ENCODE data around the gene TIE1. TPM values are rescaled to one million over a fixed set of nuclear protein-coding genes. Genes with fewer than 3 reads are reported as not detected.

The TIE1 gene
- total and polyA plus RNA-seq, 3 donors from 2014 or later, result 10.5 to 16.8 (median 10.9) TPM

- peaks cover 18% of the 10 kb centered on the region for H3K4me1 ChIP-seq
- no peak overlapping the region for H3K27ac ChIP-seq
- H3K36me3 ChIP-seq (ENCODE audit: low read depth, missing control alignments), result no peaks in the 10 kb centered on the region
- no peak for DNase-seq
- H3K9me3 ChIP-seq, result no peaks in the 10 kb centered on the region
- no peak for TF ChIP-seq POLR2A (IDR thresholded peaks at IDR 0.05)
- TF ChIP-seq, protein P1, sequence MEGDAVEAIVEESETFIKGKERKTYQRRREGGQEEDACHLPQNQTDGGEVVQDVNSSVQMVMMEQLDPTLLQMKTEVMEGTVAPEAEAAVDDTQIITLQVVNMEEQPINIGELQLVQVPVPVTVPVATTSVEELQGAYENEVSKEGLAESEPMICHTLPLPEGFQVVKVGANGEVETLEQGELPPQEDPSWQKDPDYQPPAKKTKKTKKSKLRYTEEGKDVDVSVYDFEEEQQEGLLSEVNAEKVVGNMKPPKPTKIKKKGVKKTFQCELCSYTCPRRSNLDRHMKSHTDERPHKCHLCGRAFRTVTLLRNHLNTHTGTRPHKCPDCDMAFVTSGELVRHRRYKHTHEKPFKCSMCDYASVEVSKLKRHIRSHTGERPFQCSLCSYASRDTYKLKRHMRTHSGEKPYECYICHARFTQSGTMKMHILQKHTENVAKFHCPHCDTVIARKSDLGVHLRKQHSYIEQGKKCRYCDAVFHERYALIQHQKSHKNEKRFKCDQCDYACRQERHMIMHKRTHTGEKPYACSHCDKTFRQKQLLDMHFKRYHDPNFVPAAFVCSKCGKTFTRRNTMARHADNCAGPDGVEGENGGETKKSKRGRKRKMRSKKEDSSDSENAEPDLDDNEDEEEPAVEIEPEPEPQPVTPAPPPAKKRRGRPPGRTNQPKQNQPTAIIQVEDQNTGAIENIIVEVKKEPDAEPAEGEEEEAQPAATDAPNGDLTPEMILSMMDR (IDR thresholded peaks at IDR 0.05), result no peak
- WGBS, 2 donors, result 82 to 84% methylated on average over 4 of the region's 4 CpGs
- no peak overlapping the region for H3K4me3 ChIP-seq
- no peaks in the 10 kb centered on the region for H3K27me3 ChIP-seq
- intact Hi-C loops (cut with DNase I; ENCODE audit: low total_unique reads), result no loop called here
Observed at GRCh38 chr1:43370564-43370963, 69.8 kb downstream of the TIE1 start.

DNA sequence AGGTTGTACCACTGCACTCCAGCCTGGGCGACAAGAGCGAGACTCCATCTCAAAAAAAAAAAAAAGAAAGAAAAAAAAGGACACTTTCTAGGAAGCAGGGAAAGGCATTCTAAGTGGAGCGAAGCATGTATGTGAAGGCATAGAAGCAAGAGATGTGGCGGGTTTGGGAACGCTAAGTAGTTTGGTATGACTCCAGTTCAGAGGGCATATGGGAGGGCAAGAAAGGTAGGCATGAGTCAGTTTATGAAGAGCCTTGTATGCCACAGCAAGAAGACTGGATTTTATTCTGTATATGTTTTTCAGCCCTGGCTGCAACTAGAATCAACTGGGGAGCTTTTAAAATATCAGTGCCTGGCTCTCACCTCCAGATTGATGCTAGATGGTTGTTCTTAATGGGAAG is 71.4 kb downstream of the TIE1 start:
- no peaks in the 10 kb centered on the region for H3K27me3 ChIP-seq
- intact Hi-C loops (cut with DNase I; ENCODE audit: low total_unique reads), result no loop called here
- H3K9me3 ChIP-seq, result no peaks in the 10 kb centered on the region
- no peaks in the 10 kb centered on the region for H3K36me3 ChIP-seq (ENCODE audit: low read depth, missing control alignments)
- TF ChIP-seq POLR2A (IDR thresholded peaks at IDR 0.05), result no peak
- TF ChIP-seq, protein P1 (IDR thresholded peaks at IDR 0.05), result no peak
- DNase-seq, result no peak
- 87 to 92% methylated on average over 5 of the region's 5 CpGs for WGBS, 2 donors
- no peak overlapping the region for H3K4me3 ChIP-seq
- peaks cover 7% of the 10 kb centered on the region for H3K4me1 ChIP-seq
- H3K27ac ChIP-seq, result no peak overlapping the region

Small RNA genes within 50 kb of the gene (microRNA-seq; reads per million reads assigned to microRNA genes)
- 3.5 to 4.2 reads per million in 2 donors for gene MIR6734 (ENCODE audit: borderline number of aligned reads in 2 of 2, borderline replicate concordance in 1 of 2)

Other genes with a start within 250 kb of the TIE1 start
- gene EBNA1BP2, start 128.7 kb upstream of the TIE1 start, total RNA-seq, result 10 to 100 TPM; 74.0 to 81.7 TPM
- 87.9 TPM for gene EBNA1BP2, start 128.7 kb upstream of the TIE1 start, polyA plus RNA-seq (ENCODE audit: insufficient read depth, low read depth, low replicate concordance)
- 10 to 100 TPM; 16.6 to 22.9 TPM for gene CFAP57, start 128.7 kb upstream of the TIE1 start, total RNA-seq
- 38.7 TPM for gene CFAP57, start 128.7 kb upstream of the TIE1 start, polyA plus RNA-seq (ENCODE audit: insufficient read depth, low read depth, low replicate concordance)
- 1 to 10 TPM in 1 of 2 donors, under 1 TPM in 1; 0.71 to 2.0 TPM for gene TMEM125, start 31.0 kb upstream of the TIE1 start, total RNA-seq
- gene TMEM125, start 31.0 kb upstream of the TIE1 start, polyA plus RNA-seq (ENCODE audit: insufficient read depth, low read depth, low replicate concordance), result 2.2 TPM
- gene C1orf210, start 15.4 kb upstream of the TIE1 start, total RNA-seq, result under 1 TPM in 1 of 2 donors, not detected in 1; 0.25 TPM
- gene C1orf210, start 15.4 kb upstream of the TIE1 start, polyA plus RNA-seq (ENCODE audit: insufficient read depth, low read depth, low replicate concordance), result 0.71 TPM
- gene MPL, start 36.8 kb downstream of the TIE1 start, total RNA-seq, result under 1 TPM; 0.47 to 0.56 TPM
- gene MPL, start 36.8 kb downstream of the TIE1 start, polyA plus RNA-seq (ENCODE audit: insufficient read depth, low read depth, low replicate concordance), result 0.32 TPM
- 10 to 100 TPM; 44.7 to 48.6 TPM for gene CDC20, start 58.0 kb downstream of the TIE1 start, total RNA-seq
- gene CDC20, start 58.0 kb downstream of the TIE1 start, polyA plus RNA-seq (ENCODE audit: insufficient read depth, low read depth, low replicate concordance), result 135 TPM
- gene ELOVL1, start 67.0 kb downstream of the TIE1 start, total RNA-seq, result 10 to 100 TPM; 30.6 to 40.1 TPM
- gene ELOVL1, start 67.0 kb downstream of the TIE1 start, polyA plus RNA-seq (ENCODE audit: insufficient read depth, low read depth, low replicate concordance), result 51.5 TPM
- gene MED8, start 88.8 kb downstream of the TIE1 start, total RNA-seq, result 10 to 100 TPM; 43.2 to 49.4 TPM
- gene MED8, start 88.8 kb downstream of the TIE1 start, polyA plus RNA-seq (ENCODE audit: insufficient read depth, low read depth, low replicate concordance), result 46.5 TPM
- 100 to 1,000 TPM in 1 of 2 donors, 10 to 100 TPM in 1; 90.1 to 115 TPM for gene SZT2, start 88.9 kb downstream of the TIE1 start, total RNA-seq
- 40.0 TPM for gene SZT2, start 88.9 kb downstream of the TIE1 start, polyA plus RNA-seq (ENCODE audit: insufficient read depth, low read depth, low replicate concordance)
- 10 to 100 TPM; 21.2 to 35.5 TPM for gene HYI, start 152.9 kb downstream of the TIE1 start, total RNA-seq
- 20.1 TPM for gene HYI, start 152.9 kb downstream of the TIE1 start, polyA plus RNA-seq (ENCODE audit: insufficient read depth, low read depth, low replicate concordance)
- 10 to 100 TPM; 43.1 to 45.4 TPM for gene PTPRF, start 229.9 kb downstream of the TIE1 start, total RNA-seq
- 51.0 TPM for gene PTPRF, start 229.9 kb downstream of the TIE1 start, polyA plus RNA-seq (ENCODE audit: insufficient read depth, low read depth, low replicate concordance)